Measurements from ENCODE around the gene DPH1.

DNA sequence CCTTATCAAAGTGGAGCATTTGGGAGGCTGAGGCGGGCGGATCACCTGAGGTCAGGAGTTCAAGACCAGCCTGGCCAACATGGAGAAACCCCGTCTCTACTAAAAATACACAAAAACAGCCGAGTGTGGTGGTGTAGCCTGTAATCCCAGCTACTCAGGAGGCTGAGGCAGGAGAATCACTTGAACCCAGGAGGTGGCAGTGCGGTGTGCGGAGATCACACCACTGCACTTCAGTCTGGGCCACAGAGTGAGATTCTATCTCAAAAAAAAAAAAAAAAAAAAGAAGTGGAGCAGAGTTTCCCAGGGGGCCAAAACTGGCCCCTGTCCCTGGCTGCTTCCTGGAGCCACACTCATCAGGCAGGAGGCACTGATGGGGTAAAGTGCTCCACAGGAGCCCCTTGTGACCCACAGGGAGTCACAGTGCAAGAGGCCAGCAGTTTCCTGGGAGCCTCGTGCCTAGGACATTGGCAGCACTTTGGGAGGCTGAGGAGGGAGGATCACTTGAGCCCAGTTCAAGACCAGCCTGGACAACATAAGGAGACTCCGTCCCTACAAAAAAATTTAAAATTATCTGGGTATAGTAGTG is 49.2 kb upstream of the DPH1 start:
- TF ChIP-seq, protein P1, sequence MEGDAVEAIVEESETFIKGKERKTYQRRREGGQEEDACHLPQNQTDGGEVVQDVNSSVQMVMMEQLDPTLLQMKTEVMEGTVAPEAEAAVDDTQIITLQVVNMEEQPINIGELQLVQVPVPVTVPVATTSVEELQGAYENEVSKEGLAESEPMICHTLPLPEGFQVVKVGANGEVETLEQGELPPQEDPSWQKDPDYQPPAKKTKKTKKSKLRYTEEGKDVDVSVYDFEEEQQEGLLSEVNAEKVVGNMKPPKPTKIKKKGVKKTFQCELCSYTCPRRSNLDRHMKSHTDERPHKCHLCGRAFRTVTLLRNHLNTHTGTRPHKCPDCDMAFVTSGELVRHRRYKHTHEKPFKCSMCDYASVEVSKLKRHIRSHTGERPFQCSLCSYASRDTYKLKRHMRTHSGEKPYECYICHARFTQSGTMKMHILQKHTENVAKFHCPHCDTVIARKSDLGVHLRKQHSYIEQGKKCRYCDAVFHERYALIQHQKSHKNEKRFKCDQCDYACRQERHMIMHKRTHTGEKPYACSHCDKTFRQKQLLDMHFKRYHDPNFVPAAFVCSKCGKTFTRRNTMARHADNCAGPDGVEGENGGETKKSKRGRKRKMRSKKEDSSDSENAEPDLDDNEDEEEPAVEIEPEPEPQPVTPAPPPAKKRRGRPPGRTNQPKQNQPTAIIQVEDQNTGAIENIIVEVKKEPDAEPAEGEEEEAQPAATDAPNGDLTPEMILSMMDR (conservative IDR thresholded peaks at IDR 0.05; ENCODE audit: low read length) = no peak
- TF ChIP-seq EZH2phosphoT487 (IDR thresholded peaks at IDR 0.05; ENCODE audit: borderline replicate concordance) = no peak
